H9 (cell line): ENCODE results near the gene TCF23. TPM values are rescaled to one million over a fixed set of nuclear protein-coding genes. Genes with fewer than 3 reads are reported as not detected.

ENCODE experiments used
- DNase-seq: peaks from one replicate; pipeline ENCODE4 v3.0.0-alpha.2; 2017
- H2AFZ ChIP-seq: one replicate; pipeline ENCODE4 v1.6.1; 2013; ENCODE audit warnings: mild to moderate bottlenecking, low read length, control low read depth, moderate library complexity
- H2AK5ac ChIP-seq: 2 replicates; pipeline ENCODE4 v1.6.1; 2013; ENCODE audit warnings: low read length, control low read depth, mixed read lengths; ENCODE audit not compliant: insufficient read length
- H2BK120ac ChIP-seq: one replicate; pipeline ENCODE4 v1.6.1; 2013; ENCODE audit warnings: low read depth, mild to moderate bottlenecking, low read length, control low read depth, inconsistent platforms; ENCODE audit not compliant: poor library complexity, severe bottlenecking
- H2BK12ac ChIP-seq: 2 replicates; pipeline ENCODE4 v1.6.1; 2013; ENCODE audit warnings: low read length, control low read depth, mixed read lengths, low read depth; ENCODE audit not compliant: insufficient read length
- H2BK15ac ChIP-seq: 2 replicates; pipeline ENCODE4 v1.6.1; 2013; ENCODE audit warnings: low read depth, low read length, control low read depth
- H2BK20ac ChIP-seq: one replicate; pipeline ENCODE4 v1.6.1; 2013; ENCODE audit warnings: low read depth, mild to moderate bottlenecking, low read length, control low read depth, inconsistent platforms; ENCODE audit not compliant: poor library complexity, severe bottlenecking
- H2BK5ac ChIP-seq: 2 replicates; pipeline ENCODE4 v1.6.1; 2013; ENCODE audit warnings: low read length, control low read depth, mixed read lengths; ENCODE audit not compliant: insufficient read length
- H3K14ac ChIP-seq: 2 replicates; pipeline ENCODE4 v1.6.1; 2013; ENCODE audit warnings: low read length, control low read depth; ENCODE audit not compliant: insufficient read depth
- H3K18ac ChIP-seq: 2 replicates; pipeline ENCODE4 v1.6.1; 2013; ENCODE audit warnings: low read depth, mild to moderate bottlenecking, mixed read lengths, low read length, control low read depth; ENCODE audit not compliant: insufficient read length
- H3K23ac ChIP-seq: 2 replicates; pipeline ENCODE4 v1.6.1; 2013; ENCODE audit warnings: low read length, control low read depth, mixed read lengths, low read depth; ENCODE audit not compliant: insufficient read length
- H3K23me2 ChIP-seq: 2 replicates; pipeline ENCODE4 v1.6.1; 2013; ENCODE audit warnings: low read depth, mild to moderate bottlenecking, mixed read lengths, low read length, control low read depth; ENCODE audit not compliant: insufficient read length, poor library complexity, severe bottlenecking
- H3K27ac ChIP-seq: 2 replicates; pipeline ENCODE4 v1.5.1; 2013; ENCODE audit warnings: low read length, control low read depth, mixed read lengths, low read depth; ENCODE audit not compliant: insufficient read length
- H3K27me3 ChIP-seq: 2 replicates; pipeline ENCODE4 v1.6.1; 2013; ENCODE audit warnings: low read length, control low read depth, inconsistent platforms; ENCODE audit not compliant: insufficient read depth
- H3K4ac ChIP-seq: 2 replicates; pipeline ENCODE4 v1.6.1; 2013; ENCODE audit warnings: low read depth, mild to moderate bottlenecking, control low read depth, inconsistent platforms, low read length, moderate library complexity
- H3K4me1 ChIP-seq: 2 replicates; pipeline ENCODE4 v1.6.1; 2013; ENCODE audit warnings: low read length, control low read depth, inconsistent platforms; ENCODE audit not compliant: insufficient read depth
- H3K4me2 ChIP-seq: 2 replicates; pipeline ENCODE4 v1.6.1; 2013; ENCODE audit warnings: low read length, control low read depth, mixed read lengths; ENCODE audit not compliant: insufficient read length, insufficient read depth
- H3K56ac ChIP-seq: 2 replicates; pipeline ENCODE4 v1.6.1; 2013; ENCODE audit warnings: low read depth, mild to moderate bottlenecking, mixed read lengths, low read length, control low read depth; ENCODE audit not compliant: insufficient read length
- H3K79me1 ChIP-seq: 2 replicates; pipeline ENCODE4 v1.6.1; 2013; ENCODE audit warnings: low read depth, mild to moderate bottlenecking, moderate library complexity, low read length, control low read depth, inconsistent platforms; ENCODE audit not compliant: insufficient read depth, poor library complexity, severe bottlenecking
- H3K79me2 ChIP-seq: 2 replicates; pipeline ENCODE4 v1.6.1; 2013; ENCODE audit warnings: low read length, control low read depth, inconsistent platforms; ENCODE audit not compliant: insufficient read depth
- H3K9ac ChIP-seq: 2 replicates; pipeline ENCODE4 v1.6.1; 2013; ENCODE audit warnings: low read length, control low read depth, mixed read lengths; ENCODE audit not compliant: insufficient read length; ENCODE audit errors: extremely low read depth
- H3K9me3 ChIP-seq: one replicate; pipeline ENCODE4 v1.6.1; 2013; ENCODE audit warnings: low read depth, low read length, inconsistent platforms; ENCODE audit not compliant: control insufficient read depth
- H3T11ph ChIP-seq: one replicate; pipeline ENCODE4 v1.6.1; 2013; ENCODE audit warnings: mild to moderate bottlenecking, low read length, control low read depth, inconsistent platforms
- H4K20me1 ChIP-seq: one replicate; pipeline ENCODE4 v1.6.1; 2013; ENCODE audit not compliant: control insufficient read depth, insufficient read length, insufficient read depth
- H4K5ac ChIP-seq: 2 replicates; pipeline ENCODE4 v1.6.1; 2013; ENCODE audit warnings: low read depth, mild to moderate bottlenecking, mixed read lengths, low read length, control low read depth; ENCODE audit not compliant: insufficient read length
- H4K8ac ChIP-seq: replicated peaks from 2 replicates; pipeline ENCODE4 v1.6.1; 2013; ENCODE audit warnings: low read length, control low read depth, mixed read lengths, low read depth; ENCODE audit not compliant: insufficient read length
- H4K91ac ChIP-seq: 2 replicates; pipeline ENCODE4 v1.6.1; 2013; ENCODE audit warnings: low read depth, mild to moderate bottlenecking, moderate library complexity, mixed read lengths, low read length, control low read depth; ENCODE audit not compliant: insufficient read length
- H3K27ac Mint-ChIP-seq, 3 experiments: 2 replicates in 2 of 3; 3 replicates in 1 of 3; pipeline ENCODE4 v1.8.0; 2020 to 2021; ENCODE audit warnings: mixed read lengths in 3 of 3, mild to moderate bottlenecking in 1 of 3, moderate library complexity in 1 of 3
- H3K27me3 Mint-ChIP-seq: 2 replicates; pipeline ENCODE4 v1.8.0; 2021; ENCODE audit warnings: low read depth, mild to moderate bottlenecking, moderate library complexity, mixed read lengths
- H3K36me3 Mint-ChIP-seq, 3 experiments: 2 replicates in 2 of 3; 3 replicates in 1 of 3; pipeline ENCODE4 v1.8.0; 2020 to 2021; ENCODE audit warnings: low read depth in 3 of 3, mixed read lengths in 3 of 3; ENCODE audit not compliant: insufficient read depth in 1 of 3
- H3K4me1 Mint-ChIP-seq, 2 experiments: 2 replicates each; pipeline ENCODE4 v1.8.0; 2020; ENCODE audit warnings: mixed read lengths in 2 of 2
- H3K4me3 Mint-ChIP-seq, 2 experiments: 2 replicates in 1 of 2; 3 replicates in 1 of 2; pipeline ENCODE4 v1.8.0; 2020 to 2021; ENCODE audit warnings: mild to moderate bottlenecking in 2 of 2, mixed read lengths in 2 of 2, moderate library complexity in 1 of 2
- H3K9me3 Mint-ChIP-seq, 2 experiments: 2 replicates in 1 of 2; 3 replicates in 1 of 2; pipeline ENCODE4 v1.8.0; 2020; ENCODE audit warnings: mild to moderate bottlenecking in 2 of 2, mixed read lengths in 2 of 2, moderate library complexity in 1 of 2
- WGBS: extraction: QIAGEN DNeasy Blood & Tissue Kit; methylation state at CpG from one replicate; pipeline ENCODE4 v1.1.7; 2013; ENCODE audit warnings: missing lambda C conversion rate, low lambda C conversion rate, mixed read lengths; ENCODE audit not compliant: insufficient read length; ENCODE audit errors: extremely low coverage; 5-methylcytosine and 5-hydroxymethylcytosine counted together
- total RNA-seq: library from RNA; stranded (reverse); gene quantifications from 2 replicates; pipeline ENCODE4 v1.2.1, GENCODE V29; 2021
- TF ChIP-seq, protein P1 (sequence below): fragments of 200-600 bp; sonication (generic); conservative IDR thresholded peaks from 3 replicates; pipeline ENCODE4 v1.8.0; 2021; ENCODE audit warnings: antibody characterized with exemption, mild to moderate bottlenecking

Gene TCF23
- total RNA-seq, 1 experiment from 2014 or later, result not detected

DNA sequence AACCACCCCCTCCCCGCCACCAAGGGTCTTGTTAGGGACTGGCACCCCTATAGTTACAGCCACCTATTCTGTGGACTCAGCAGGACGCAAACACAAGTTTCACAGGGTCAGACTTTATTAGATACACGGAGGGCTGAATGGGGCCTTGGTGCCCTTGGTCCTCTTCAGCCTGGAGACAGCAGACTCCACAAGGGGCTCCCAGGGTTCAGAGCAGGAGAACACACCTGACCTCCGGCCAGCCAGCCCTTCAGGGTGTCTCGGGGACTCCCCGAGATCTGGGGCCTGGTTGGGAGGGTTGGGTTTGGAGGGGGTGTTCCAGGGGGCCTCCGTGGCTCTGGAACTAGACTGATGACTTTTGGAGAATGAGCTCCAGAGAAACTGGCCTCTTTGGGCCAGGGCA is 12.1 kb upstream of the TCF23 start:
- Histone ChIP-seq H4K5ac (no peak overlapping the region), H2AK5ac (no peak overlapping the region), H4K91ac (no peak overlapping the region), H3K23me2 (no peaks in the 10 kb centered on the region), H2BK5ac (no peak overlapping the region), H2BK12ac (no peak overlapping the region), H4K20me1 (no peaks in the 10 kb centered on the region), H3K27me3 (no peaks in the 10 kb centered on the region), H3K23ac (no peak overlapping the region), H3K9ac (no peak overlapping the region), H3T11ph (no peak overlapping the region), H3K14ac (no peak overlapping the region), H3K4me2 (no peak overlapping the region), H2BK20ac (no peak overlapping the region), H3K18ac (no peak overlapping the region), H3K27ac (no peak overlapping the region), H2BK15ac (no peak overlapping the region), H2BK120ac (no peak overlapping the region), H4K8ac (no peak overlapping the region), H3K79me2 (peaks cover 2% of the 10 kb centered on the region; the same call in 1 of the 2 replicates), H3K79me1 (peaks cover 4% of the 10 kb centered on the region), H3K56ac (no peak overlapping the region), H2AFZ (no peak overlapping the region), H3K4me1 (no peaks in the 10 kb centered on the region), H3K4ac (no peak overlapping the region), H3K9me3 (no peaks in the 10 kb centered on the region)
- H3K9me3 Mint-ChIP-seq, result no peaks in the 10 kb centered on the region
- WGBS, result no CpG with 5 or more reads among the region's 7 CpGs
- H3K4me1 Mint-ChIP-seq, result peaks cover 10 to 11% of the 10 kb centered on the region in 2 experiments
- TF ChIP-seq, protein P1, sequence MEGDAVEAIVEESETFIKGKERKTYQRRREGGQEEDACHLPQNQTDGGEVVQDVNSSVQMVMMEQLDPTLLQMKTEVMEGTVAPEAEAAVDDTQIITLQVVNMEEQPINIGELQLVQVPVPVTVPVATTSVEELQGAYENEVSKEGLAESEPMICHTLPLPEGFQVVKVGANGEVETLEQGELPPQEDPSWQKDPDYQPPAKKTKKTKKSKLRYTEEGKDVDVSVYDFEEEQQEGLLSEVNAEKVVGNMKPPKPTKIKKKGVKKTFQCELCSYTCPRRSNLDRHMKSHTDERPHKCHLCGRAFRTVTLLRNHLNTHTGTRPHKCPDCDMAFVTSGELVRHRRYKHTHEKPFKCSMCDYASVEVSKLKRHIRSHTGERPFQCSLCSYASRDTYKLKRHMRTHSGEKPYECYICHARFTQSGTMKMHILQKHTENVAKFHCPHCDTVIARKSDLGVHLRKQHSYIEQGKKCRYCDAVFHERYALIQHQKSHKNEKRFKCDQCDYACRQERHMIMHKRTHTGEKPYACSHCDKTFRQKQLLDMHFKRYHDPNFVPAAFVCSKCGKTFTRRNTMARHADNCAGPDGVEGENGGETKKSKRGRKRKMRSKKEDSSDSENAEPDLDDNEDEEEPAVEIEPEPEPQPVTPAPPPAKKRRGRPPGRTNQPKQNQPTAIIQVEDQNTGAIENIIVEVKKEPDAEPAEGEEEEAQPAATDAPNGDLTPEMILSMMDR, result no peak
- peaks cover 10% of the 10 kb centered on the region for H3K27me3 Mint-ChIP-seq
- H3K27ac Mint-ChIP-seq, result no peak overlapping the region
- peaks cover 5 to 16% (median 15%) of the 10 kb centered on the region in 3 experiments for H3K36me3 Mint-ChIP-seq
- H3K4me3 Mint-ChIP-seq, result no peak overlapping the region
- no peak for DNase-seq
